ENCODE results near the gene ADPGK.
"Not testable (repeated sequence)": the region's sequence is repeated elsewhere in the genome, so short reads cannot be mapped to it uniquely, and the experiment has no call there.

The ADPGK gene

GRCh38 chr15:72783640-72784455, at the start of gene ADPGK:
TSS of gene ADPGK (minus strand) at chr15:72783758. CDS start at chr15:72783691, 67 bp downstream.
- peak; percentile 91 to 92 for DNase-seq

GRCh38 chr15:72827226-72827625, 43.7 kb upstream of the ADPGK start:
- no peak for DNase-seq

- DNase-seq: no peak
Observed at GRCh38 chr15:72826611-72827010, 43.1 kb upstream of the ADPGK start.

GRCh38 chr15:72825829-72826228, 42.3 kb upstream of the ADPGK start:
- no peak for DNase-seq

GRCh38 chr15:72824781-72825180, 41.2 kb upstream of the ADPGK start:
- no peak for DNase-seq

- DNase-seq: no peak
Observed at GRCh38 chr15:72824112-72824511, 40.6 kb upstream of the ADPGK start.

- DNase-seq: no peak
Observed at GRCh38 chr15:72820278-72820677, 36.7 kb upstream of the ADPGK start.

- DNase-seq: no peak
Observed at GRCh38 chr15:72818632-72819031, 35.1 kb upstream of the ADPGK start.

GRCh38 chr15:72813345-72814004, 29.9 kb upstream of the ADPGK start:
- DNase-seq: no peak

GRCh38 chr15:72809329-72809728, 25.8 kb upstream of the ADPGK start:
- DNase-seq: peak in 1 of 2 experiments; percentile 8

GRCh38 chr15:72807346-72807745, 23.8 kb upstream of the ADPGK start:
- not testable (repeated sequence) for DNase-seq

- no peak for DNase-seq
Observed at GRCh38 chr15:72803006-72803405, 19.4 kb upstream of the ADPGK start.

- no peak for DNase-seq
Observed at GRCh38 chr15:72801590-72802325, 18.2 kb upstream of the ADPGK start.

- DNase-seq: no peak
Observed at GRCh38 chr15:72800833-72801481, 17.4 kb upstream of the ADPGK start.

GRCh38 chr15:72797834-72798233, 14.3 kb upstream of the ADPGK start:
- no peak for DNase-seq

- no peak for DNase-seq
Observed at GRCh38 chr15:72797338-72797689, 13.8 kb upstream of the ADPGK start.

- DNase-seq: peak; percentile 39 to 53
Observed at GRCh38 chr15:72796515-72797337, 13.2 kb upstream of the ADPGK start.

- DNase-seq: no peak
Observed at GRCh38 chr15:72796210-72796514, 12.6 kb upstream of the ADPGK start.

GRCh38 chr15:72793766-72794660, 10.5 kb upstream of the ADPGK start:
- no peak for DNase-seq

GRCh38 chr15:72792431-72792830, 8.9 kb upstream of the ADPGK start:
- no peak for DNase-seq

- no peak for DNase-seq
Observed at GRCh38 chr15:72790302-72790910, 6.8 kb upstream of the ADPGK start.

Measured in activated CD4-positive, alpha-beta T cell treated with anti-CD3 and anti-CD28 coated beads, Interleukin-2, amount 50 U/mL, for 48 hours (primary cell).